Measurements from ENCODE around the gene NIP7. TPM values are rescaled to one million over a fixed set of nuclear protein-coding genes. Genes with fewer than 3 reads are reported as not detected.
A peak's percentile ranks its signal among the peaks of the same experiment; 100 is the strongest.

The NIP7 gene
- total RNA-seq, 1 experiment from 2014 or later, result 26.8 TPM

DNA sequence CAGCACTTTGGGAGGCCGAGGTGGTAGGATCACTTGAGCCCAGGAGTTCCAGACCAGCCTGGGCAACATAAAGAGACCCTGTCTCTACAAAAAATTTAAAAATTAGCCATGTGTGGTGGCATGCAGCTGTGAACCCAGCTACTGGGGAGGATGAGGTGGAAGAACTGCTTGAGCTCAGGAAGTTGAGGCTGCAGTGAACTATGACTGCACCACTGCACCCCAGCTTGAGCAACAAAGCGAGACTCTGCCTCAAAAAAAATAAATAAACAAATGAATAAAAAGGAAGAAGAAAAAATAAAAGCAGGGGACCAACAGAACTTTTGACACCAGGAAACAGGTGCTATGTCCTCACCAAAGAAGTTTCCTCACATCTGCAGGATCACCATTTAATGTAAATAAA is 32.0 kb downstream of the NIP7 start:
- DNase-seq (ENCODE audit: low read depth in 1 of 2, low spot score in 2 of 2), result no peak

DNA sequence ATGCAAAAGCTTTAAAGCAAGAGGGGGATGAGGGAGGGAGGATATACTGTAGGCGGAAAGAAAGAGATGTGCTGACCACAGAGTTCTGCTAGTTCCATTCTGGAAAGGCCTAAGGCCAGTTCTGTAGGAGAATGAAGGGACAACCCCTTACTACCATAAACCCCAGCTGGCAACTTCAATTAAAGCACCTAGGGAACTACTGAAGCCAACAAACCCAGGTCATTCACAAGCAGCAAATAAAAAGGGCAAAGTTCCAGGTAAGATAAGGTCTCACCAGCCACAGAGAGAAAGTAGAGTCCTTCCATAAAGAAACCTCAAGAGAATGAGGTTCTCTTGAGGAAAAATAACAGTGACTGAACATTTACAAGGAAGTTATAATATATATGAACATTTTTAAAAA is 33.4 kb downstream of the NIP7 start:
- no peak overlapping the region for H3K27ac ChIP-seq
- H3K27me3 ChIP-seq (replicated peaks), result no peaks in the 10 kb centered on the region
- no peak overlapping the region for H3K4me3 ChIP-seq
- peaks cover 80% of the 10 kb centered on the region for H3K36me3 ChIP-seq
- no peak for DNase-seq (ENCODE audit: low read depth in 1 of 2, low spot score in 2 of 2)
- H3K9me3 ChIP-seq (replicated peaks), result no peaks in the 10 kb centered on the region
- no peaks in the 10 kb centered on the region for H3K4me1 ChIP-seq (replicated peaks)

More for the DNA sequence above, 32.0 kb downstream of the NIP7 start:
- no peaks in the 10 kb centered on the region for H3K27me3 ChIP-seq (replicated peaks)
- no peaks in the 10 kb centered on the region for H3K9me3 ChIP-seq (replicated peaks)
- no peak overlapping the region for H3K4me3 ChIP-seq
- no peak overlapping the region for H3K27ac ChIP-seq
- no peaks in the 10 kb centered on the region for H3K4me1 ChIP-seq (replicated peaks)
- peaks cover 82% of the 10 kb centered on the region for H3K36me3 ChIP-seq

DNA sequence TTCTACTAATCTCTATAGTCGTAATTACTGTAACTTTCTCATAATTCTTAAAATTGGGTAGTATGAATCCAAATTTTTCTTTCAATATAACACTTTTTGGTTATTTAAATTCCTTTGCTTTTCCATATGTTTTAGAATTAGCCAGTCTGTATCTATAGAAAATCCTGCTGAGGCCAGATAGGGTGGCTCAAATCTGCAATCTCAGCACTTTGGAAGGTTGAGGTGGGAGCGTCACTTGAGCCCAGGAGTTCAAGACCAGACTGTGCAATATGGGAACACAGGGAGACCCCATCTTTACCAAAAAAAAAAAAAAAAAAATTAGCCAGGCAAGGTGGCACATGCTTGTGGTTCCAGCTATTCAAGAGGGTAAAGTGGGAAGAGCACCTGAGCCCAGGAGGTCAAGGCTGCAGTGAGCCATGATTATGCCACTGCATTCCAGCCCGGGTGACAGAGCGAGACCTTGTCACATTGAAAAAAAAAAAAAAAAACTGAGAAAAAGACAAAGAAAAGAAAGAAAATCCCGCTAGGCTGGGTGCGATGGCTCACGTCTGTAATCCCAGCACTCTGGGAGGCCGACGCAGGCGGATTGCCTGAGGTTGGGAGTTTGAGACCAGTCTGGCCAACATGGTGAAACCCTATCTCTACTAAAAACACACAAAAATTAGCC is 37.0 kb downstream of the NIP7 start:
- DNase-seq (ENCODE audit: low read depth in 1 of 2, low spot score in 2 of 2), result no peak
- Histone ChIP-seq H3K4me3 (no peak overlapping the region), H3K27ac (no peak overlapping the region), H3K36me3 (peaks cover 80% of the 10 kb centered on the region), H3K4me1 (replicated peaks) (no peaks in the 10 kb centered on the region), H3K9me3 (replicated peaks) (no peaks in the 10 kb centered on the region), H3K27me3 (replicated peaks) (no peaks in the 10 kb centered on the region)

DNA sequence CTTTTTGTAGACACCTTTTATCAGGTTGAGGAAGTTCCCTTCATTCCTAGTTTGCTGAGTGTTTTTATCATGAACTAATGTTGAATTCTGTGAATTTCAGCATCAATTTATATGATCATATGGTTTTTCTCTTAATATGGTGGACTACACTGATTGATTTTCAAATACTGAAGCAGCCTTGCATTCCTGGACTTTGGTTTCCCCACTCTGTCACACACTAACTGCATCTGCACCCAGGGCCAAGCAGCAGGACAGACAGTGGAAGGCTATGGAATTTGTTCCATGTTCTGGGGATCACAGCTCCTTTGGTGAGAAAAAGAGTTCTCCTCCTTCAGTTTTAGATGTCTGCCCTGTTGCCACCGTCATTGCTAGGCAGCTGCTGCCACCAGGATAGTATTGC is 38.5 kb downstream of the NIP7 start:
- Histone ChIP-seq H3K9me3 (replicated peaks) (no peaks in the 10 kb centered on the region), H3K27me3 (replicated peaks) (no peaks in the 10 kb centered on the region), H3K4me3 (no peak overlapping the region), H3K36me3 (peaks cover 82% of the 10 kb centered on the region), H3K4me1 (replicated peaks) (no peaks in the 10 kb centered on the region), H3K27ac (no peak overlapping the region)
- DNase-seq (ENCODE audit: low read depth in 1 of 2, low spot score in 2 of 2), result no peak

DNA sequence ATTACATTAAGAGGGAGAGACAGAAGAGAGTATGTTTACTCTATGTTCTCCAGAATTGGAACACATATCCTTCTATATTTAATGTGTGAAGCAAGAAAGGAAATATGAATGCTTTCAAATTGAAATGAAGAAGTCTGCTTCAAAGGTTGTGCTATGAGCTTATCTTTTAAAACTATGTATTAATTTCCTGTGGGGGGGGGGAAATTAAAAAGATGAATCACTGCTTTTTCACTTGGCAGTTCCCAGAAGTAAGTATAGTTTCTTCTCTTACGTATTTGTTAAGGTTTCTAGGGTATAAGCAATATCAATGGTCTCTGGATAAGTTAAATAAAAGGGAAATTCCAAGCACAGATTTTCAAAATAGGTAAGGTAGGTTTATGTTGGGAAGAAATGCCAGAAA is 39.2 kb downstream of the NIP7 start:
- no peaks in the 10 kb centered on the region; the same call in 1 of the 2 replicates for H3K4me1 ChIP-seq (replicated peaks)
- H3K9me3 ChIP-seq (replicated peaks), result no peaks in the 10 kb centered on the region
- DNase-seq (ENCODE audit: low read depth in 1 of 2, low spot score in 2 of 2), result no peak
- H3K36me3 ChIP-seq, result peaks cover 83% of the 10 kb centered on the region
- no peak overlapping the region for H3K4me3 ChIP-seq
- H3K27ac ChIP-seq, result no peak overlapping the region
- no peaks in the 10 kb centered on the region for H3K27me3 ChIP-seq (replicated peaks)

DNA sequence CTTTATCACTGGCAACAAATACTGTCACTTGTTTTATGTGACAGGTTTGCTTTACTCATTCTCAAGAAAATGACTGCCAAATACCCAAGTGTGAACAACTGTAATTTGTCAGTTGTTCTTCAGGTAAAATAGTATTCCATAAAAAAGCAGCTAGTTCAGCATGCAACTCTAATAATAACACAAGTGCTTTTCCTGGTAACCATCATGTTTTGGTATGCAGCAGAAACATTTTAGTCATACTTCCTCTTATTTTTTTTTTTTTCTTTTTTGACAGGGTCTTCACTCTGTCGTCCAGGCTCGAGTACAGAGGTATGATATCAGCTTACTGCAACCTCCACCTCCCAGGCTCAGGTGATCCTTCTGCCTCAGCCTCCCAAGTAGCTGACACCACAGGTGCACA is 41.7 kb downstream of the NIP7 start:
- peaks cover 85% of the 10 kb centered on the region for H3K36me3 ChIP-seq
- no peak overlapping the region for H3K27ac ChIP-seq
- no peaks in the 10 kb centered on the region for H3K9me3 ChIP-seq (replicated peaks)
- no peak for DNase-seq (ENCODE audit: low read depth in 1 of 2, low spot score in 2 of 2)
- no peaks in the 10 kb centered on the region for H3K27me3 ChIP-seq (replicated peaks)
- peaks cover 16% of the 10 kb centered on the region for H3K4me1 ChIP-seq (replicated peaks)
- no peak overlapping the region for H3K4me3 ChIP-seq

DNA sequence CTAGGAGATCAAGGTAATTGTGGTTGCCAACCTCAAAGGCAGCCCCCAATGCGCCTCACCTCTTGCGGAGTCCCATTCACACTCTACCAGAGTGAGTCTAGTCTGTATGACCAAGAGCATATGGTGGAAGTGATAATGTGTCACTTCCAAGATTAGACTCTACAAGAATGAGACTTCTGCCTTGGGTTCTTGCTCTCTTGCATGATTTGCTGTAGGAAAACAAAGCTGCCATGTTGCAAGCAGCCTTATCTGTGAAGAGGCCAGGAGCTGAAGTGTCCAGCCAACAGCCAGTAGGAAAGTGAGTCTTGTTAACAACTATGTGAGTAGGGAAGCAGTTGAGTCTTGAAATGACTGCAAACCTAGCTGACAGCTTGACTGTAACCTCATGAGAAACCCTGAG is 42.8 kb downstream of the NIP7 start:
- Histone ChIP-seq H3K4me1 (replicated peaks) (peaks cover 26% of the 10 kb centered on the region), H3K36me3 (peaks cover 79% of the 10 kb centered on the region), H3K27ac (no peak overlapping the region), H3K27me3 (replicated peaks) (no peaks in the 10 kb centered on the region), H3K4me3 (no peak overlapping the region), H3K9me3 (replicated peaks) (no peaks in the 10 kb centered on the region)
- no peak for DNase-seq (ENCODE audit: low read depth in 1 of 2, low spot score in 2 of 2)

DNA sequence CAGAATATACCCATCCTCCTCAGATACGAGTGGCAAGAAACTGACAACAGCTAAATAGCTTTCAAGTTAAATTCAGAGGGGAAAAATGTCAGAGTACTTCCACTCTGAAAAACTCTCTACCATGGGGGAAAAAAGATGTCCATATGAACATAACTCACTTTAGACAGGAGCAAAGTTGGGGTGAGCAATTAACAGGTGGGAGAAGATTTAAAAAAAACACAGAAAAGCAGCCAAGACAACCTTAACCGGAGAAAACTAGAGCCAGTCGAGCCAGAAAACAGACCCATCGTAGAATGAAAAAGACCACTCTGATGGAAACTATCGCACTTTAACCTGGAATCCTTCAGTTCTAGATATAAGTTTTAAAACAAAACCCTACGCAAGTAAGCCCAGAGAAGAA is 45.4 kb downstream of the NIP7 start:
- Histone ChIP-seq H3K4me1 (replicated peaks) (peaks cover 26% of the 10 kb centered on the region), H3K36me3 (peaks cover 55% of the 10 kb centered on the region), H3K27me3 (replicated peaks) (no peaks in the 10 kb centered on the region), H3K4me3 (peak overlapping the region; percentile 89), H3K27ac (peak overlapping the region; percentile 54), H3K9me3 (replicated peaks) (no peaks in the 10 kb centered on the region)
- peak in 1 of 2 experiments; percentile 13 for DNase-seq (ENCODE audit: low read depth in 1 of 2, low spot score in 2 of 2)

DNA sequence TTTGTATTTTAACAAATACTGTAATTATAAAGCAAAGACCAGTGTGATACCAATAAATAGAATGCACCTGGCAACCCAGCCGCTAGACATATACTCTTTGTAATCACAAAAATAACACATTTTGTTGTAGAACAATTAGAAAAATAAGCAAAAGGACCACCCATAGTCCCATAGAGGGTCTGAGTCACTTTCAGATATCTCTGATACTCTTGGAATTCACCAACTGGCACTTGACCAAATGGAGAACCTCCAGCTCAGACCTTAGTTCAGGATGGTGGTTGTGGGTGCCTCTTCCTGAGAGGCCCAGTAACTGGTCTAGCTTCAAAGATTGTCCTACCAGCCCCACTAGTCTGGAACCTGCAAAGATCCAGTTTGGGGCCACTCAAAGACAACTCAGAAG is 47.0 kb downstream of the NIP7 start:
- Histone ChIP-seq H3K36me3 (peaks cover 39% of the 10 kb centered on the region), H3K4me1 (replicated peaks) (peaks cover 26% of the 10 kb centered on the region), H3K9me3 (replicated peaks) (no peaks in the 10 kb centered on the region), H3K27me3 (replicated peaks) (no peaks in the 10 kb centered on the region), H3K4me3 (no peak overlapping the region; the same call in 1 of the 2 replicates), H3K27ac (peak overlapping the region; percentile 54; the same call in 1 of the 2 replicates)
- peak; percentile 84 to 92 for DNase-seq (ENCODE audit: low read depth in 1 of 2, low spot score in 2 of 2)

Other genes starting within 250 kb of the NIP7 start
- 0.58 and 1.4 TPM in 2 replicates for gene HAS3, start 234.1 kb upstream of the NIP7 start, total RNA-seq (2014; rRNA removed; shearing (Covaris generic))
- gene CHTF8, start 207.2 kb upstream of the NIP7 start, total RNA-seq (2014; rRNA removed; shearing (Covaris generic)), result 37.6 and 43.1 TPM in 2 replicates
- 20.2 and 28.1 TPM in 2 replicates for gene UTP4, start 207.1 kb upstream of the NIP7 start, total RNA-seq (2014; rRNA removed; shearing (Covaris generic))
- 17.3 and 43.6 TPM in 2 replicates for gene SNTB2, start 152.6 kb upstream of the NIP7 start, total RNA-seq (2014; rRNA removed; shearing (Covaris generic))
- 27.9 and 42.3 TPM in 2 replicates for gene VPS4A, start 28.4 kb upstream of the NIP7 start, total RNA-seq (2014; rRNA removed; shearing (Covaris generic))
- 17.8 and 33.0 TPM in 2 replicates for gene PDF, start 9.2 kb upstream of the NIP7 start, total RNA-seq (2014; rRNA removed; shearing (Covaris generic))
- 33.5 and 34.9 TPM in 2 replicates for gene COG8, start 208 bp upstream of the NIP7 start, total RNA-seq (2014; rRNA removed; shearing (Covaris generic))
- gene TMED6, start 12.0 kb downstream of the NIP7 start, total RNA-seq (2014; rRNA removed; shearing (Covaris generic)), result 0.21 TPM in 1 of 2 replicates, not detected in the other
- 7.5 and 7.7 TPM in 2 replicates for gene TERF2, start 46.2 kb downstream of the NIP7 start, total RNA-seq (2014; rRNA removed; shearing (Covaris generic))
- gene CYB5B, start 84.8 kb downstream of the NIP7 start, total RNA-seq (2014; rRNA removed; shearing (Covaris generic)), result 58.3 and 102 TPM in 2 replicates
- gene NFAT5, start 226.2 kb downstream of the NIP7 start, total RNA-seq (2014; rRNA removed; shearing (Covaris generic)), result 8.3 and 9.0 TPM in 2 replicates

Measured in SJSA1 (cell line).